Adipose tissue (tissue), 3 donors: Measurements from ENCODE around the gene GAL3ST2. TPM values are rescaled to one million over a fixed set of nuclear protein-coding genes. Genes with fewer than 3 reads are reported as not detected.
"Not testable (repeated sequence)": the region's sequence is repeated elsewhere in the genome, so short reads cannot be mapped to it uniquely, and the experiment has no call there.

ENCODE experiments used
- H3K27ac ChIP-seq: one replicate; pipeline ENCODE4 v1.5.1; 2013; ENCODE audit warnings: low read depth, low read length
- WGBS, 3 donors: extraction: QIAGEN DNeasy Blood & Tissue Kit; methylation state at CpG; one replicate each; pipeline ENCODE4 v1.1.7; 2013; 5-methylcytosine and 5-hydroxymethylcytosine counted together
- polyA plus RNA-seq, 3 donors: library from polyadenylated mRNA; stranded (reverse); fragments of 200-250 nt; gene quantifications; one replicate each; pipeline ENCODE4 v1.2.3, GENCODE V29; 2013
- donor health status: healthy with polysubstance abuse.
- donor health status: Bipolar disorder and iron deficiency.
- donor health status: healthy.

Gene GAL3ST2
- polyA plus RNA-seq, 3 donors, result 0.09 TPM; not detected in 2

DNA sequence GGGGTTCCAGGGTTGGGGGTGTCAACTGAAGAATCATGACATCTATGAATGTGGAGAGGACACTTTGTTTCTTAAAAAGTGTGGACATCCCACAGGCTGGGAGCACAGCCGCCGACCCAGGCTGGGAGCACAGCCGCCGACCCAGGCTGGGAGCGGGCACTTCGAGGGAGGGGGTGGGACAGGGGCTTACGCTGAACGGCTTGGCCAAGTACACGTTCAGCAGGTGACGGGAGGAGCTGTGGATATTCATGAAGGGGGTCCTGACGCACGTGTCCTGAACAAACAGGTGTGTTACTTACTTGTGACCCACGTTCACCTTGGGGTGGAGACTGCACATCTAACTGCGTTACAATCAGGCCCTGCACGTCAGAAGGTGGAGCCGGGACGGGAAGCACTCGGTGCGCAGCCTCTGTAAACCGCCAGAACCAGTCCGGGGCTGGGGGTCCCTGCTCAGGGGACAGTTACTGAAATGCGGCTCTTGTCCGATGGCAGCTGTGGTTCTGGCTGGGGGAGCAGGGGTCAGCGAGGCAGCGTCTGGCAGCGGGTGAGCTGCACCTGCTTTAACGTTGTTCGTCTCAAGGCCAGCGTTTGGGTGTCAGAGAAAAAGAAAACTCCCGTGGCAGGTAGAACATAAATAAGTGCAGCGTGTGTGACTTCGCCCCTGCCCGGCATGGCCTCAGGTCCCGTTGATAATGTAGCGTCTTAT lies 23.7 kb downstream of the GAL3ST2 start:
- WGBS, 3 donors, result 49 to 84% (median 82%) methylated on average over 34 to 35 of the region's 35 CpGs
- not testable (repeated sequence) for H3K27ac ChIP-seq

DNA sequence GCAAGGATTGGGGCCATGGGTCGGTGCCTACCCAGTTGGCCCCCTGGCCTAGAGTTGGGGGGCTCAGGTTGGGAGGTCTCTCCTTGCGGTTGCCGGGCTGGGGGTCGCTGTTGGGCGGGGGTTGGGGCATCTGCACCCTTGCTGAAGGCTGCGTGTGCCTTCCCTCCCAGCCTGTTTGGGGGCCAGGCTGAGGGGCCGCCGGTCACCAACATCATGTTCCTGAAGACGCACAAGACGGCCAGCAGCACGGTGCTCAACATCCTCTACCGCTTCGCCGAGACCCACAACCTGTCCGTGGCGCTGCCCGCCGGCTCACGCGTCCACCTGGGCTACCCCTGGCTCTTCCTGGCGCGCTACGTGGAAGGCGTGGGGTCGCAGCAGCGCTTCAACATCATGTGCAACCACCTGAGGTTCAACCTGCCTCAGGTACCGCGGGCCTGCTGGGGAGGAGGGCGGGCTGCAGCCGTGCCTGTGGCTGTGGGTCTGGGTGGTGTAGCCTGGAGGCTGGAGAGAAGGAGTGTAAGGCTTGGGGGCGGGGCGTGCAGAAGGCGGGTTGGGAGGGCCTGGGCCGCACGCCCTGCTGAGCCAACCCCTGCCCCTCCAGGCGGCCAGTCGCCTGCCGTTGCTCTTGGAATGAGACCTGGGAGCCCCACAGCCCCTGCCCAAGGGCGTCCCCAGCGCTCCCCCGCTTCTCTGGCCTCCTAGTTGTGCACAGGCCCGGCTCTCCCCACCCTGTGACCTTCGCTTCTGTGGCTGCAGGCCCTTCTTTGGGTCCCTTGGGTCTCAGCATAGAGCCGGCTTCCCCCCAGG lies 25.2 kb downstream of the GAL3ST2 start:
- no peak overlapping the region for H3K27ac ChIP-seq
- WGBS, 3 donors, result 69 to 83% (median 76%) methylated on average over 41 to 44 of the region's 44 CpGs

DNA sequence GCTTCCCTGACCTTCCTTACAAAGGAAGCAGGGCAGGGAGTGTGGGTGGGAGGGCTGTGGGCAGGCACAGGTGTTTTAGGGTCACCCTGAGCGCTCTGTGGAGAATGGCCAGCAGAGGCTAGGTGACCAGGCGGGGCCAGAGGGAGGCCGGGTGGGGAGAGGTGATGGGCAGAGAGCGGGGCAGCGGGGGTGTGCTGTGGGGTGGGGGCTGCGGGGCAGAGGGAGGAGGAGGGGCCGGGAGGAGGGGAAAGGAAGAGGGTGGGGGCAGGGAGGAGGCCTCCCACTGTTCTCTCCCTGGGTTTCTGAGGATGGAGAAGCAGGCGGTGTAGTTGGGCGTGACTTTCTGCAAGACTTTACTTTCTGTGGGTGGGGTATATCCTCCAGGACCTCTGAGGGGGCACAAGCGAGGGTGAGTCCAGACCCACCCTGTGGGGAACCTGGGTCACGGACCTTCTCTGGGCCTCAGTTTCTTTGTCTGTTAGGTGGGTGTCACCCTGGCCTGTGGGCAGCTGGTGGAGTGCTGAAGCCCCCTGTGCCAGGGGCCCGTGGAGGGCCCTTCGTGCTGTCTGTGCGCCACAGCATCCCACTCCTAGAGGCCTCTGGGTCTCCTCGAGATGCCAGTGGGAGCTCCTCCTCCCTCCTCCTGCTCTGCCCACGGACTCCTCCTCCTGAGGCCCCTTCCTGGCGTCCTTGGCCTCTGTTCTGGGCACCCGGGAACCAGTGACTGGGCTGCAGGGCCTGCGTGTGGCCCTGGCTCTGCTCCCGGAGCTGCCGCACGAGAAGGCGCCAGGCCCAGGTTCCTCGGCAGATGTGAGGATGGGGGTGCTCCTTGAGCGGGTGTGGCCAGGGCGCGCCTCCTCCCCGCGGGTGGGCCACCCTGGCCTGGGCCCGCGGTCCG lies 26.0 kb downstream of the GAL3ST2 start:
- H3K27ac ChIP-seq, result no peak overlapping the region
- WGBS, 3 donors, result 43 to 55% (median 53%) methylated on average over 27 to 32 of the region's 32 CpGs

DNA sequence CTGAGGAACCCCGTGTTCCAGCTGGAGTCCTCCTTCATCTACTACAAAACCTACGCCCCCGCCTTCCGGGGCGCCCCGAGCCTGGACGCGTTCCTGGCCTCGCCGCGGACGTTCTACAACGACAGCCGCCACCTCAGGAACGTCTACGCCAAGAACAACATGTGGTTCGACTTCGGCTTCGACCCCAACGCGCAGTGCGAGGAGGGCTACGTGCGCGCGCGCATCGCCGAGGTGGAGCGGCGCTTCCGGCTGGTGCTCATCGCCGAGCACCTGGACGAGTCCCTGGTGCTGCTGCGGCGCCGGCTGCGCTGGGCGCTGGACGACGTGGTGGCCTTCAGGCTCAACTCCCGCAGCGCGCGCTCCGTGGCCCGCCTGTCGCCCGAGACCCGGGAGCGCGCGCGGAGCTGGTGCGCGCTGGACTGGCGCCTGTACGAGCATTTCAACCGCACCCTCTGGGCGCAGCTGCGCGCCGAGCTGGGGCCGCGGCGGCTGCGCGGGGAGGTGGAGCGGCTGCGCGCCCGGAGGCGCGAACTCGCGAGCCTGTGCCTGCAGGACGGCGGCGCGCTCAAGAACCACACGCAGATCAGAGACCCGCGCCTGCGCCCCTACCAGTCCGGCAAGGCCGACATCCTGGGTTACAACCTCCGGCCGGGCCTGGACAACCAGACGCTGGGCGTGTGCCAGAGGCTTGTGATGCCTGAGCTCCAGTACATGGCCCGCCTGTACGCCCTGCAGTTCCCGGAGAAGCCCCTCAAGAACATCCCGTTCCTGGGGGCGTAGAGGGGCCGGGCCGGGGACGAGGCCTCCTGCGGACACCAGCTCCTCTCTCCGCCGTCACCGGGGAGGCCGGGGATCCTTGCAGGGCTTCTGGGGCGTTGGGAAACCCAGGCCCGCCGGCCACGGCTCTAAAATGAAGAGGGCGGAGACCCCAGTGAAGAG lies 27.0 kb downstream of the GAL3ST2 start:
- whole genome bisulfite sequencing, 3 donors, result 4 to 7% (median 5%) methylated on average over 106 to 109 of the region's 109 CpGs
- H3K27ac ChIP-seq, result no peak overlapping the region

DNA sequence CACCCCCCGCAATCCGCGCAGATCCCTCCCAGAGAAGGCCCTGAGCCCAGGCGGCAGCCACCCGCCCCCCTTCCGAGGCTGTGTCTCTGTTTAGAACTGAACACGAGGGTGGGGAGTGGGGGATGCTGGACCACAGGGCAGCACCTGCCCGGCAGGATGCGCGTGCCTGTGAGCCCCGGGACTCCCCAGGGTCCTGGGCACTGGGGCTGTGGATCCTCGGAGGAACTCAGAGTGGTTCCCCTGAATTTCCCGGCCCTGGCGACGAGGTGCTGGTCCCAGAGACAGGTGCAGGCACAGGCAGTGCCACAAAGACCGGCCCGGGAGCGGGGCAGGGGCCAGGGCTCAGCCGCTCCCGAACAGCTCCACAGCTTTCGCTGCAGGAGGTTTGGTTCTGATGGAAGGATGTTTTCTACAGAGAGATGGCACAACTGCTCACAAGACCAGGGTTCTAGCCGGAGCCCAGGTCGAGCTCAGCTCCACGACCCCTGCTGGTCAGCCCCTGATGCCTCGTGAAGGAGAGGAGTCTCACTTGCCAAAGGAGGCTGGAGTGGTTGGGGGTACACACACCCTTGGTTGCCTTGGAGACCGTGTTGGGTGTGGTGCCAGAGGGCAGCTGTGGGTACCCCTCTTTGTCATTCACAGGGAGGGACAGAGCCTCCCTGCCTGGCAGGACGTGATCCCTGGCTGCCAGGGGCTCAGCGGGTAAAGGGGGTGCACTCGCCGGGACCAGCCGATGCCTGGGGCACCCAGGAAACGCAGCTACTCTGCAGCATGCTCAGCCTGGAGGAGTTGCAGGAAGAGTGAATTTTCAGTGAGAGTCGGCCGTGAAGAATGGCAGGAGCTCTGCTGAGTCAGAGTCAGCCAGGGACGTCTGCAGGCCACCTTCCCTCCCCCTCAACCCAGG lies 28.0 kb downstream of the GAL3ST2 start:
- WGBS, 3 donors, result 16 to 17% (median 16%) methylated on average over 27 to 35 of the region's 35 CpGs
- no peak overlapping the region for H3K27ac ChIP-seq

DNA sequence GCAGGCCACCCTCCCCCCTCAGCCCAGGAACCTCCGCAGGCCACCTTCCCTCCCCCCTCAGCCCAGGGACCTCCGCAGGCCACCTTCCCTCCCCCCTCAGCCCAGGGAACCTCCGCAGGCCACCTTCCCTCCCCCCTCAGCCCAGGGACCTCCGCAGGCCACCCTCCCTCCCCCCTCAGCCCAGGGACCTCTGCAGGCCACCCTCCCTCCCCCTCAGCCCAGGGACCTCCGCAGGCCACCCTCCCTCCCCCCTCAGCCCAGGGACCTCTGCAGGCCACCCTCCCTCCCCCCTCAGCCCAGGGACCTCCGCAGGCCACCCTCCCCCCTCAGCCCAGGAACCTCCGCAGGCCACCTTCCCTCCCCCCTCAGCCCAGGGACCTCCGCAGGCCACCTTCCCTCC lies 29.6 kb downstream of the GAL3ST2 start:
- 18 to 67% (median 32%) methylated on average over 1 to 2 of the region's 8 CpGs for WGBS, 3 donors
- H3K27ac ChIP-seq, result not testable (repeated sequence)

DNA sequence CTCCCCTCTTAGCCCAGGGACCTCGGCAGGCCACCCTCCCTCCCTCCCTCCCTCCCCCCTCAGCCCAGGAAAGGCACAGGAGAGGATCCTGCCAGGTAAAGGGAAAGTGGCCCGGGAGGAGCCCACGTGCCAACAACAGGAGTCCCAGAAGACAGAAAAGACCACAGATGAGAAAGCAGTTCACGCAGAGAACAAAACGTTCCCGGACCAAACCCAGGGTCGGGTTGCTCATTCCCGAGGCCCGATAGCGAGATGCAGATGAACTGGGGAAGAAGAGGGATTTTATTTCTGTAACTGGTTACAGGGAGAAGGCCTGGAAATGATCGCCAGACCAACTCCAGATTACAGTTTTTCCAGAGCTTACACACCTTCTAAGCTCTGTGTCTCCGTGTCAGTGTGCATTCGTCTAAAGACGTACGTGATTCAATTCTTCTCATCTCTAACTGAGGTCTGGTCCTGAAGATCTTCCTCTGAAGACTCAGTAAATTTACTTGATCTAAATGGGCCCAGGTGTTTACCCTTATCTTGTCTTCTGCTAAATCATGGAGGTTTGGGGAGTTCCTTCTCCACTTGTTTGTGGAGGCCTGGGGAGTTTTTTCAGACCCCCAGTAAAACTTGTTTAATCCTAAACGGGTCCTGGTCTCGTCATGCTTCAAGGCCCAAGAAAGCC lies 31.6 kb downstream of the GAL3ST2 start:
- 69 to 77% (median 73%) methylated on average over 16 to 17 of the region's 17 CpGs for WGBS, 3 donors
- no peak overlapping the region for H3K27ac ChIP-seq

DNA sequence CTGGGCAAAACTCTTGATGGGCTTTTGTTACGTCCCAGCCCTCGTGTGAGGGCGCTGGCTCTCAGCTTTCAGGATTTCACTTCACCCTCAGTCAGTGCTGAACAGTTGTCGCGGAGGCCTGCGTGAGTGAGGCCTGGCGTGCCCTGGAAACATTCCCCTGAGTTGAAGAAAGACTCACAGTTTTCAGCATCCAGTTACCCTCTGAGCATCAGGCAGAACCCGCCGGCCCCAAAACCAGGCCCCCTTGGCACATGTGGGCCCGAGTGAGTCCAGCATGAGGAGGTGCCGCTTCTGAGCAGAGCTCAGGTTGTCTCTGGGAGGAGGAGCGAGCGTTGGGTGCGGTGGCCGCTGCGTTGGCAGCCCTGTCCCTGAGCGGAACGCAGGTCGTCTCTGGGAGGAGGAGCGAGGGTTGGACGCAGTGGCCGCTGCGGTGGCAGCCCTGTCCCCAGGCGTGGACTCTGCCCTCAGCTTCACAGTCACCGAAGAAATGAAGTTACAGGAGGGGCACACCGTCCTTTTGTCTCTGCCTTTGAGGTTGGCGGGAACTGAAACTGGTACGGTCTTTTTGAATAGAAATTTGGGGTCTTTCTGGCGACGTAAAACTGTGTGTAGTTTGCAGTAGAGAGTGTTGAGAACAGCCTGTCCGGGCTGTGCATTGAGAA lies 32.2 kb downstream of the GAL3ST2 start, which contains the start of gene NEU4:
Gene NEU4 (plus strand): TSS at position 473 of the 662 bp plus-strand sequence. CDS start 5,292 bp downstream, outside the sequence.
- 80 to 87% (median 82%) methylated on average over 31 of the region's 31 CpGs for WGBS, 3 donors

DNA sequence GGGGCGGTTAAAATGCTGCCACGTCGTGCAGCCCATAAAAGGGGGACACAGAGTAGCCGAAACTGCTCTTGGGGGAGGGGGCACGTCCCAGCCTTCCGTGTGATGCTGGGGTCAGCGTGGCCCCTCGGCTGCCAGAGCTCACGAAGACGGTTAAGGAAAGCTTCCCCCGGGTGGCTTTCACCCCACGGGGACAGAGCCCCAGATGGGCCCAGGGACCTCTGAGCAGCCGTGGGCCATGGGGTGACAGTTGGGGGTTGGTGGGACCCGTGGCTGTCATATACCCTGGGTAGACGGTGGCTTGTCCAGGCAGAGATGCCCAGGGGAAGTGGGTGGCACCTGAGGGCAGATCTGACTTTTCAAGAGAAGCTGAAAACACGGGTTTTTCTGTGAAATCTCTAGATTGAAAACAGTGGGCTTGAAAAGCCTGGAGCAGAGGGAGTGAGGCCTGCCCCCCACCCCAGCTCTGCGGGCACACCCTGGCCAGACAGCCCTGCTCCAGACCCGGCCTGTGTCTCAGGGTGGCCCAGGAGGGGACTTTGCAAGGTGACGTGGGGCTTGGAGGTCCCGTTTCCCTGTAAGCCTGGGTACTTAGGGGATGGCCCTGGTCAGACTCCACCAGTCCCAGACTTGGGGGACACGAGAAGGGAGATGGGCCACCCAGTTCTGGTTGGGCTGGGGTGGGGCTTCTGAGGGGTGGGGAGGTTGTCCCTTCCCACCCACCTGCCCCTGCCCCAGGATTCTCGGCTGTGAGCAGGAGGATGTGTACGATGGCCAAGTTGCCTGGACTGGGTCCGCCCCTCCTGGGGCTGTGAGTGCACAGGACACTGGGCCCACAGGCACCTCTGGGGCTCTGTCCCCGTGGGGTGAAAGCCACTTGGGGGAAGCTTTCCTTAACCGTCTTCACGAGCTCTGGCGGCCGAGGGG lies 33.0 kb downstream of the GAL3ST2 start:
- no peak overlapping the region for H3K27ac ChIP-seq
- 75 to 85% (median 83%) methylated on average over 25 to 29 of the region's 29 CpGs for WGBS, 3 donors

More for the DNA sequence above, 32.2 kb downstream of the GAL3ST2 start, which contains the start of gene NEU4:
- no peak within 1 kb of the TSS for H3K27ac ChIP-seq

DNA sequence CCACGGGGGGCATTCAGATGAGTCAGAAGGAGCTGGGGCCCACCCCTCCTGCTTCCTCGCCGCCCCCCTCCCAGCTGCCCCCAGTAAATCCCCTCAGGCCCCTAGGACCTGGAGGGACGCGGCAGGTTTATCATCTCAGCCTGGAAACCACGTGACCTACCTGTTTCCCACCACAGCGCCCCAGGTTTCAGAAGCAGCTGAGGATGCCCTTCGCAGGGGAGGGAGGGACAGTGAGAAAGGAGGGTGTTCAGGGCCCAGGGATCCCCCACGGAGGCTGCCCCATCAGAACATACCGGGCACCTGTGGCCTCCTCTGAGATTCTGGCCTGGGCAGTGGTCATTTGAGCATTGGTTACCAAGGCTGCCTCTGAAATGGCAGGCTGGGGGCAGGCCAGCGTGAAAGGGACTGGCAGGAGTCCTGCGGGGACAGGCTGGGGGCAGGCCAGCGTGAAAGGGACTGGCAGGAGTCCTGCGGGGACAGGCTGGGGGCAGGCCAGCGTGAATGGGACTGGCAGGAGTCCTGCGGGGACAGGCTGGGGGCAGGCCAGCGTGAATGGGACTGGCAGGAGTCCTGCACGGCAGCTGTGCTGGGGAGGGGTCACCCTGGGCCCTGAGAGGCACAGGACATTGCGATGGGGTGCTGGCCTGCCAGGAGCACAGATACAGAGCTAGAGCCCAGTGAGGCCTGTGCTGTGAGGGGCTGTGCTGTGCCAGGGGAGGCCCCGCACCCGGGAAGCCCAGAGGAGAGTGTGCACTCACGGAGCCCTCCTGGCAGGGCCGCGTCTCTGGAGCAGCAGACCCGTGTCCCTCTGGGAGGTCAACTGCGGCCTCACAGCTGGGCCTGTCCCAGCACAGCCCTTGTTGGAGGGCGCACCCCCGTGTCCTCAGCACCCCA lies 33.9 kb downstream of the GAL3ST2 start:
- WGBS, 3 donors, result 64 to 77% (median 74%) methylated on average over 27 to 28 of the region's 28 CpGs
- H3K27ac ChIP-seq, result no peak overlapping the region

DNA sequence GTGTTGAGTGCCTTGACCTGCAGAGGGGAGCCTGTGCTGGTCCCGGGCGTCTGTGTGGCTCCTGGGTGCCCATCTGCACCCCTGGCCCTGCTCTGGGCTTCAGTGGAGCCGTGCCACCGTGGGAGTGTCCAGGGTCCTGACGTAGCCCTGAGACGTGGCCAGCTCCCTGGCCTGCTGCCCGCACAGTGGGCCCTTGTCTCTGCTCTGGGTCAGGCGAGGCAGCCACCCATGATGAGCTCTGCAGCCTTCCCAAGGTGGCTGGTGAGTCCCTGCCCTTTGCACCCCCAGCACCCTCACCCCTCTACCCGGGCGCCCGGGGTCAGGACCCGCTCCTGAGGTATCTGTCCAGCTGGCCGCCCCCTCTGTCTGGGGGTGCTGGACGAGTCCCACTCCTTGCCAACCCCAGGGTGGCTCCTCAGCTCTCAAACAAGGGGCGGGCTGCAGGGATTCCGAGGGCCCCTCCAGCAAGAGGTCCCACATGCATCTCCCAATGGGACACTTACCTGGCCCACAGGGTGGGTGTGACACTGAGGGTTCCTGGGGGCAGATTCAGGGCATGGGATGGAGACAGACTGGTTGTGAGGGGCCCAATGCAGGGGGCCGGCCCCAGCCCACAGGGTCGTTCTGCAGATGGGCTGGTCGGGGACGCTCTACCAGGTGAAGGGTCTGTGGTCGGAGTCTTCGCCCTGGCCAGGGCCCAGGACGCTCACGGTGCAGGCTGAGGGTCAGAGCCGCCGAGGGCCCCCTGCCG lies 34.8 kb downstream of the GAL3ST2 start:
- H3K27ac ChIP-seq, result no peak overlapping the region
- 79 to 87% (median 79%) methylated on average over 26 to 27 of the region's 27 CpGs for WGBS, 3 donors

DNA sequence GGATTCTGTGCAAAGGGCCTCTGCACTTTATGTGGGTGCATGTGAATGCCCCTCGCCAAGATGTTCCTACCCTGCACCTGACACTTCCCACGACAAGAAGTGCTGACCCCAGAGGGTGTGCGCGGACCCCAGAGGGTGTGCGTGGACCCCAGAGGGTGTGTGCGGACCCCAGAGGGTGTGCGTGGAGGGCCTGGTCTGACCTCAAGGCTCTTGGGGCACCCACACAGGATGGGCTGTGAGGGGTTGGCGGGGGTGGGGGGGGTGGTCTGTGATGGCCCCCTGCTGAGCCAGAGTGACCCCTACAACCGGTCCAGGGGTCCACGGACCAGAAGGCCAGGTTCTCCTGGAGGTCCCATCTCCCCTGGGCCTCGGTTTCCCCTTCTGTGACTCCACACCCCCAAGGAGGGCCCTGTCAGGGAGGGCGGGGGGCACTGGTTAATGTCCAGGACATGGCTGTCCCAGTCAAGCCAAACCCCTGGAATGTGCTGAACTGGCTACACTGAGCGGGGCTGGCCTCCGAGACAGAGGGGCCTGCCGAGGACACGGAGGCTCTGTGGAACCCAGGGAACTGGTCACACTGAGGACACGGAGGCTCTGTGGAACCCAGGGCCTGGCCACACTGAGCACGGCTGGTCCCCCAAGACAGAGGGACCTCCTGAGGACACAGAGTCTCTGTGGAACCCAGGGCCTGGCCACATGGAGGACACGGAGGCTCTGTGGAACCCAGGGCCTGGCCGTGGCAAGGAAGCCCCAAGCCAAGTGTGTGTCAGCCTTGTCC lies 35.5 kb downstream of the GAL3ST2 start:
- H3K27ac ChIP-seq, result no peak overlapping the region
- WGBS, 3 donors, result 72 to 85% (median 82%) methylated on average over 20 of the region's 20 CpGs
